Activated naive CD4-positive, alpha-beta T cell treated with anti-CD3 and anti-CD28 coated beads, Interleukin-2, amount 50 U/mL, for 72 hours (primary cell): Measurements from ENCODE around the gene CATSPER3. TPM values are rescaled to one million over a fixed set of nuclear protein-coding genes. Genes with fewer than 3 reads are reported as not detected.

Source experiments
- ATAC-seq, 2 donors: fragments of 150-1000 bp; cut with Tn5 transposase; 2 replicates each; pipeline ENCODE4 v1.10.0; 2021; ENCODE audit warnings: mild to moderate bottlenecking in 2 of 2, moderate library complexity in 2 of 2
- DNase-seq, 2 donors: peaks; one replicate each; pipeline ENCODE4 v3.0.0; 2021 to 2022; ENCODE audit warnings: low spot score in 2 of 2
- H3K27ac Mint-ChIP-seq, 2 donors: one replicate each; pipeline ENCODE4 v1.8.0; 2022; ENCODE audit warnings: mild to moderate bottlenecking in 2 of 2, mixed read lengths in 2 of 2
- H3K36me3 Mint-ChIP-seq, 2 donors: one replicate each; pipeline ENCODE4 v1.8.0; 2022; ENCODE audit warnings: mixed read lengths in 2 of 2
- H3K9me3 Mint-ChIP-seq, 2 donors: one replicate each; pipeline ENCODE4 v1.8.0; 2022; ENCODE audit warnings: mixed read lengths in 2 of 2
- total RNA-seq, 2 donors: library from RNA; stranded (reverse); gene quantifications; one replicate each; pipeline ENCODE4 v1.2.3, GENCODE V29; 2022

Gene CATSPER3
- total RNA-seq, 2 donors from 2014 or later = 0.23 to 0.51 TPM

GRCh38 chr5:135016861-135017290 lies 49.2 kb downstream of the CATSPER3 start:
- no peak for ATAC-seq

GRCh38 chr5:135018457-135018856 lies 50.8 kb downstream of the CATSPER3 start:
- H3K9me3 Mint-ChIP-seq = no peaks in the 10 kb centered on the region
- ATAC-seq = no peak

More at GRCh38 chr5:135016861-135017290, 49.2 kb downstream of the CATSPER3 start:
- peak in 1 of 2 donors; percentile 39 for DNase-seq
- Mint-ChIP-seq H3K27ac (no peak overlapping the region), H3K9me3 (no peaks in the 10 kb centered on the region), H3K36me3 (no peaks in the 10 kb centered on the region)

GRCh38 chr5:135019314-135019713 lies 51.6 kb downstream of the CATSPER3 start:
- no peaks in the 10 kb centered on the region for H3K36me3 Mint-ChIP-seq
- no peak overlapping the region for H3K27ac Mint-ChIP-seq
- no peaks in the 10 kb centered on the region for H3K9me3 Mint-ChIP-seq
- peak in 1 of 2 donors; percentile 39 for DNase-seq
- ATAC-seq = no peak

More at GRCh38 chr5:135018457-135018856, 50.8 kb downstream of the CATSPER3 start:
- DNase-seq = no peak
- Mint-ChIP-seq H3K27ac (peak overlapping the region in 1 of 2 donors; percentile 13), H3K36me3 (no peaks in the 10 kb centered on the region)

GRCh38 chr5:135020111-135020895 lies 52.6 kb downstream of the CATSPER3 start:
- Mint-ChIP-seq H3K9me3 (no peaks in the 10 kb centered on the region), H3K36me3 (no peaks in the 10 kb centered on the region), H3K27ac (no peak overlapping the region)
- no peak for ATAC-seq
- DNase-seq = peak in 1 of 2 donors; percentile 42

GRCh38 chr5:135024956-135025729 lies 57.4 kb downstream of the CATSPER3 start:
- Mint-ChIP-seq H3K36me3 (peaks cover 7 to 8% of the 10 kb centered on the region in 2 donors), H3K27ac (no peak overlapping the region), H3K9me3 (peaks cover 6% of the 10 kb centered on the region in 2 donors)
- no peak for DNase-seq
- ATAC-seq = no peak

- H3K9me3 Mint-ChIP-seq = peaks cover 6% of the 10 kb centered on the region in 2 donors
- ATAC-seq = no peak
- H3K36me3 Mint-ChIP-seq = peaks cover 7 to 8% of the 10 kb centered on the region in 2 donors
- no peak overlapping the region for H3K27ac Mint-ChIP-seq
- no peak for DNase-seq
Observed at GRCh38 chr5:135025730-135026644, 58.3 kb downstream of the CATSPER3 start.

GRCh38 chr5:135026645-135027265 lies 59.0 kb downstream of the CATSPER3 start:
- DNase-seq = no peak
- peaks cover 6% of the 10 kb centered on the region in 2 donors for H3K9me3 Mint-ChIP-seq
- no peak overlapping the region for H3K27ac Mint-ChIP-seq
- peaks cover 7 to 9% of the 10 kb centered on the region in 2 donors for H3K36me3 Mint-ChIP-seq
- no peak for ATAC-seq

- Mint-ChIP-seq H3K27ac (no peak overlapping the region), H3K9me3 (peaks cover 6% of the 10 kb centered on the region in 2 donors), H3K36me3 (peaks cover 7 to 13% of the 10 kb centered on the region in 2 donors)
- DNase-seq = no peak
- ATAC-seq = no peak
Observed at GRCh38 chr5:135027266-135027696, 59.6 kb downstream of the CATSPER3 start.

GRCh38 chr5:135027697-135028615 lies 60.2 kb downstream of the CATSPER3 start:
- peaks cover 7 to 13% of the 10 kb centered on the region in 2 donors for H3K36me3 Mint-ChIP-seq
- H3K9me3 Mint-ChIP-seq = peaks cover 6% of the 10 kb centered on the region in 2 donors
- ATAC-seq (no peak), DNase-seq (no peak)
- H3K27ac Mint-ChIP-seq = peak overlapping the region in 1 of 2 donors; percentile 50

- Mint-ChIP-seq H3K27ac (no peak overlapping the region), H3K9me3 (peaks cover 6% of the 10 kb centered on the region in 2 donors), H3K36me3 (peaks cover 7 to 13% of the 10 kb centered on the region in 2 donors)
- ATAC-seq = no peak
- DNase-seq = no peak
Observed at GRCh38 chr5:135028791-135029476, 61.2 kb downstream of the CATSPER3 start.

- no peak for DNase-seq
- Mint-ChIP-seq H3K36me3 (peaks cover 7 to 13% of the 10 kb centered on the region in 2 donors), H3K27ac (peak overlapping the region in 1 of 2 donors; percentile 69), H3K9me3 (peaks cover 6% of the 10 kb centered on the region in 2 donors)
- ATAC-seq = no peak
Observed at GRCh38 chr5:135029477-135030122, 61.9 kb downstream of the CATSPER3 start.

GRCh38 chr5:135030123-135030955 lies 62.6 kb downstream of the CATSPER3 start:
- H3K27ac Mint-ChIP-seq = peak overlapping the region in 1 of 2 donors; percentile 69
- peak in 1 of 2 donors; percentile 2 for ATAC-seq
- H3K9me3 Mint-ChIP-seq = peaks cover 6% of the 10 kb centered on the region in 2 donors
- DNase-seq = no peak
- peaks cover 11 to 17% of the 10 kb centered on the region in 2 donors for H3K36me3 Mint-ChIP-seq
